SK-N-SH (cell line): ENCODE data around the gene SRD5A1. TPM values are rescaled to one million over a fixed set of nuclear protein-coding genes. Genes with fewer than 3 reads are reported as not detected.

Experiments
- CTCF ChIA-PET: fragments of 300-600, 350-600 bp; formaldehyde crosslinking; extraction: SDS; loops from one replicate; lab custom pipeline; 2021; lab: Yijun Ruan, JAX
- POLR2A ChIA-PET: fragments of 350-600 bp; sonication (Branson Sonifier 250); formaldehyde crosslinking; extraction: SDS; loops from one replicate; lab custom pipeline; 2020; ENCODE audit warnings: antibody characterized with exemption, inconsistent platforms; lab: Yijun Ruan, JAX
- DNase-seq: peaks from one replicate; pipeline ENCODE4 v3.0.0; 2012
- H2AFZ ChIP-seq: fragments of 200-600 bp; sonication (generic); 2 replicates; pipeline ENCODE4 v1.8.1; 2016; ENCODE audit warnings: antibody characterized with exemption, mild to moderate bottlenecking, low read depth
- H3F3A ChIP-seq: fragments of 200-600 bp; sonication (generic); replicated peaks from 2 replicates; pipeline ENCODE3; 2016; ENCODE audit warnings: antibody characterized with exemption, mild to moderate bottlenecking; ENCODE audit not compliant: insufficient read depth
- H3K27ac ChIP-seq, 2 experiments: fragments of 200-500 bp in 1 of 2; fragments of 200-600 bp in 1 of 2; sonication (Bioruptor generic) in 1 of 2; sonication (generic), shearing (Covaris generic) in 1 of 2; 2 replicates each; pipeline versions ENCODE4 v1.5.1 to v1.6.1; 2014 to 2016; ENCODE audit warnings: low read depth in 2 of 2, inconsistent platforms in 1 of 2, low read length in 1 of 2, mild to moderate bottlenecking in 1 of 2, mixed read lengths in 1 of 2
- H3K27me3 ChIP-seq: fragments of 200-600 bp; sonication (generic), shearing (Covaris generic); 2 replicates; pipeline ENCODE4 v1.6.1; 2016; ENCODE audit warnings: mixed run types; ENCODE audit not compliant: insufficient read depth
- H3K36me3 ChIP-seq, 2 experiments: fragments of 200-500 bp in 1 of 2; fragments of 200-600 bp in 1 of 2; sonication (Bioruptor generic) in 1 of 2; sonication (generic) in 1 of 2; replicated peaks in 1 of 2; 2 replicates each; pipeline versions ENCODE3 to v1.5.1; 2014 to 2016; ENCODE audit warnings: low read length in 1 of 2, mild to moderate bottlenecking in 1 of 2; ENCODE audit not compliant: insufficient read depth in 2 of 2, control insufficient read depth in 1 of 2
- H3K4me1 ChIP-seq, 2 experiments: fragments of 200-500 bp in 1 of 2; fragments of 200-600 bp in 1 of 2; sonication (Bioruptor generic) in 1 of 2; sonication (generic), shearing (Covaris generic) in 1 of 2; 2 replicates each; pipeline versions ENCODE4 v1.5.1 to v1.6.1; 2014 to 2016; ENCODE audit warnings: low read depth in 1 of 2, low read length in 1 of 2, mixed run types in 1 of 2; ENCODE audit not compliant: insufficient read depth in 2 of 2, control insufficient read depth in 1 of 2
- H3K4me2 ChIP-seq: fragments of 200-600 bp; sonication (generic), shearing (Covaris generic); 2 replicates; pipeline ENCODE4 v1.6.1; 2017; ENCODE audit warnings: mixed run types
- H3K4me3 ChIP-seq, 2 experiments: fragments of 200-500 bp in 1 of 2; fragments of 200-600 bp in 1 of 2; sonication (Bioruptor generic) in 1 of 2; sonication (generic), shearing (Covaris generic) in 1 of 2; 2 replicates each; pipeline versions ENCODE4 v1.5.1 to v1.8.1; 2014 to 2016; ENCODE audit warnings: low read depth in 2 of 2, inconsistent platforms in 1 of 2, low read length in 1 of 2, mild to moderate bottlenecking in 1 of 2, mixed read lengths in 1 of 2, moderate library complexity in 1 of 2
- H3K79me2 ChIP-seq: fragments of 200-600 bp; sonication (generic); 2 replicates; pipeline ENCODE4 v1.8.1; 2017; ENCODE audit warnings: mild to moderate bottlenecking; ENCODE audit not compliant: insufficient read depth
- H3K9ac ChIP-seq: fragments of 200-600 bp; sonication (generic); 2 replicates; pipeline ENCODE4 v1.6.1; 2017; ENCODE audit warnings: mixed run types
- H3K9me2 ChIP-seq: fragments of 200-600 bp; sonication (generic); 2 replicates; pipeline ENCODE4 v1.6.1; 2017; ENCODE audit warnings: mixed run types
- H3K9me3 ChIP-seq: fragments of 200-600 bp; sonication (generic); 2 replicates; pipeline ENCODE4 v1.6.1; 2017; ENCODE audit warnings: mixed run types, mild to moderate bottlenecking, moderate library complexity
- H4K20me1 ChIP-seq: fragments of 200-600 bp; sonication (generic); 2 replicates; pipeline ENCODE4 v1.6.1; 2017; ENCODE audit warnings: mild to moderate bottlenecking, mixed run types; ENCODE audit not compliant: insufficient read depth
- ELF1 ChIP-seq: IDR thresholded peaks from 2 replicates; pipeline ENCODE4 v1.4.0; 2012
- EZH2phosphoT487 ChIP-seq: fragments of 200-600 bp; sonication (generic); IDR thresholded peaks from 2 replicates; pipeline ENCODE4 v1.6.1; 2017; ENCODE audit warnings: low read depth, mixed run types, mild to moderate bottlenecking, antibody characterized with exemption, moderate library complexity, borderline replicate concordance
- GABPA ChIP-seq: IDR thresholded peaks from 2 replicates; pipeline ENCODE4 v1.4.0; 2012; ENCODE audit warnings: low read depth, mild to moderate bottlenecking
- JUND ChIP-seq: IDR thresholded peaks from 2 replicates; pipeline ENCODE4 v1.4.0; 2012
- MXI1 ChIP-seq: IDR thresholded peaks from 2 replicates; pipeline ENCODE4 v1.6.1; 2012; ENCODE audit warnings: mild to moderate bottlenecking, low read depth, low read length, improper control_type of control experiment
- NFIC ChIP-seq: IDR thresholded peaks from 2 replicates; pipeline ENCODE4 v1.4.0; 2012; ENCODE audit warnings: borderline replicate concordance
- PBX3 ChIP-seq: IDR thresholded peaks from 2 replicates; pipeline ENCODE4; 2012
- RAD21 ChIP-seq: IDR thresholded peaks from 2 replicates; pipeline ENCODE4 v1.6.1; 2012; ENCODE audit warnings: mild to moderate bottlenecking, low read length
- RFX5 ChIP-seq: IDR thresholded peaks from 2 replicates; pipeline ENCODE4 v1.6.1; 2012; ENCODE audit warnings: mild to moderate bottlenecking, improper control_type of control experiment, low read length
- TCF12 ChIP-seq: IDR thresholded peaks from 2 replicates; pipeline ENCODE4 v1.4.0; 2012
- TEAD4 ChIP-seq: IDR thresholded peaks from 2 replicates; pipeline ENCODE4 v1.4.0; 2012; ENCODE audit warnings: mild to moderate bottlenecking, borderline replicate concordance; ENCODE audit not compliant: insufficient read depth
- USF1 ChIP-seq: IDR thresholded peaks from 2 replicates; pipeline ENCODE4 v1.4.0; 2012; ENCODE audit warnings: low read depth, borderline replicate concordance
- WGBS: methylation state at CpG from one replicate; pipeline ENCODE4 v1.1.6; 2017; ENCODE audit warnings: low lambda C conversion rate; 5-methylcytosine and 5-hydroxymethylcytosine counted together
- polyA plus RNA-seq, 3 experiments: library from polyadenylated mRNA; depleted of rRNA; stranded (reverse); fragments of >200 nt; gene quantifications; 2 replicates each; pipeline ENCODE4 v1.2.3, GENCODE V29; 2012
- TF ChIP-seq, protein P1 (sequence below): IDR thresholded peaks from 2 replicates; pipeline ENCODE4 v1.6.1; 2012; ENCODE audit warnings: mild to moderate bottlenecking, low read depth, low read length, moderate library complexity
- TF ChIP-seq, protein P2 (sequence below): IDR thresholded peaks from 2 replicates; pipeline ENCODE4 v1.4.0; 2012; ENCODE audit warnings: low read depth, borderline replicate concordance

Gene SRD5A1
- polyA plus RNA-seq, 1 of the 3 experiments (the other 2 are of a cell fraction) = 24.0 TPM

- 81% methylated on average over 13 of the region's 14 CpGs for WGBS
- H3K9ac ChIP-seq = no peak overlapping the region
- peaks cover 4 to 12% of the 10 kb centered on the region in 2 experiments for H3K36me3 ChIP-seq
- CTCF ChIA-PET = interaction anchor here (0.9 to 1.8 kb wide), 3 partner anchors 8 to 42 kb away, joined by 3 to 5 read pairs (median 4); no protein-coding TSS in a partner anchor
- POLR2A ChIA-PET = no interaction called here
- H3K4me2 ChIP-seq = no peak overlapping the region
- H3K79me2 ChIP-seq = peaks cover 100% of the 10 kb centered on the region
- H3F3A ChIP-seq = no peaks in the 10 kb centered on the region
- no peak overlapping the region for H3K27ac ChIP-seq
- H3K9me3 ChIP-seq = no peaks in the 10 kb centered on the region
- no peaks in the 10 kb centered on the region for H3K9me2 ChIP-seq
- H3K4me1 ChIP-seq = peaks cover 36 to 61% of the 10 kb centered on the region in 2 experiments
- H2AFZ ChIP-seq = no peak overlapping the region
- DNase-seq = no peak
- H3K27me3 ChIP-seq = no peaks in the 10 kb centered on the region
- H4K20me1 ChIP-seq = peaks cover 99% of the 10 kb centered on the region
- no peak overlapping the region for H3K4me3 ChIP-seq
- TF ChIP-seq NFIC = no peak
- no peak for TF ChIP-seq RFX5
- no peak for TF ChIP-seq RAD21
- no peak for TF ChIP-seq EZH2phosphoT487
- TF ChIP-seq, protein P1, sequence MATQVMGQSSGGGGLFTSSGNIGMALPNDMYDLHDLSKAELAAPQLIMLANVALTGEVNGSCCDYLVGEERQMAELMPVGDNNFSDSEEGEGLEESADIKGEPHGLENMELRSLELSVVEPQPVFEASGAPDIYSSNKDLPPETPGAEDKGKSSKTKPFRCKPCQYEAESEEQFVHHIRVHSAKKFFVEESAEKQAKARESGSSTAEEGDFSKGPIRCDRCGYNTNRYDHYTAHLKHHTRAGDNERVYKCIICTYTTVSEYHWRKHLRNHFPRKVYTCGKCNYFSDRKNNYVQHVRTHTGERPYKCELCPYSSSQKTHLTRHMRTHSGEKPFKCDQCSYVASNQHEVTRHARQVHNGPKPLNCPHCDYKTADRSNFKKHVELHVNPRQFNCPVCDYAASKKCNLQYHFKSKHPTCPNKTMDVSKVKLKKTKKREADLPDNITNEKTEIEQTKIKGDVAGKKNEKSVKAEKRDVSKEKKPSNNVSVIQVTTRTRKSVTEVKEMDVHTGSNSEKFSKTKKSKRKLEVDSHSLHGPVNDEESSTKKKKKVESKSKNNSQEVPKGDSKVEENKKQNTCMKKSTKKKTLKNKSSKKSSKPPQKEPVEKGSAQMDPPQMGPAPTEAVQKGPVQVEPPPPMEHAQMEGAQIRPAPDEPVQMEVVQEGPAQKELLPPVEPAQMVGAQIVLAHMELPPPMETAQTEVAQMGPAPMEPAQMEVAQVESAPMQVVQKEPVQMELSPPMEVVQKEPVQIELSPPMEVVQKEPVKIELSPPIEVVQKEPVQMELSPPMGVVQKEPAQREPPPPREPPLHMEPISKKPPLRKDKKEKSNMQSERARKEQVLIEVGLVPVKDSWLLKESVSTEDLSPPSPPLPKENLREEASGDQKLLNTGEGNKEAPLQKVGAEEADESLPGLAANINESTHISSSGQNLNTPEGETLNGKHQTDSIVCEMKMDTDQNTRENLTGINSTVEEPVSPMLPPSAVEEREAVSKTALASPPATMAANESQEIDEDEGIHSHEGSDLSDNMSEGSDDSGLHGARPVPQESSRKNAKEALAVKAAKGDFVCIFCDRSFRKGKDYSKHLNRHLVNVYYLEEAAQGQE = no peak
- no peak for TF ChIP-seq TEAD4
- TF ChIP-seq JUND = no peak
Measured at GRCh38 chr5:6723122-6723815, 90.0 kb downstream of the SRD5A1 start.

- peaks cover 38 to 62% of the 10 kb centered on the region in 2 experiments for H3K4me1 ChIP-seq
- H3K4me2 ChIP-seq = no peak overlapping the region
- H2AFZ ChIP-seq = no peak overlapping the region
- peaks cover 4 to 7% of the 10 kb centered on the region in 2 experiments for H3K36me3 ChIP-seq
- WGBS = 96% methylated on average over 12 of the region's 12 CpGs
- H3K9ac ChIP-seq = no peak overlapping the region
- H3F3A ChIP-seq = no peaks in the 10 kb centered on the region
- no peak overlapping the region for H3K27ac ChIP-seq
- H4K20me1 ChIP-seq = peaks cover 99% of the 10 kb centered on the region
- peaks cover 100% of the 10 kb centered on the region for H3K79me2 ChIP-seq
- ChIA-PET CTCF (interaction anchor here (1.6 kb wide), 1 partner anchor 20 kb away, joined by 4 read pairs; no protein-coding TSS in a partner anchor), POLR2A (no interaction called here)
- DNase-seq = no peak
- H3K9me3 ChIP-seq = no peaks in the 10 kb centered on the region
- H3K27me3 ChIP-seq = no peaks in the 10 kb centered on the region
- no peak overlapping the region for H3K4me3 ChIP-seq
- no peaks in the 10 kb centered on the region for H3K9me2 ChIP-seq
- no peak for TF ChIP-seq USF1
- TF ChIP-seq PBX3 = no peak
- TF ChIP-seq MXI1 = no peak
- TF ChIP-seq, protein P2, sequence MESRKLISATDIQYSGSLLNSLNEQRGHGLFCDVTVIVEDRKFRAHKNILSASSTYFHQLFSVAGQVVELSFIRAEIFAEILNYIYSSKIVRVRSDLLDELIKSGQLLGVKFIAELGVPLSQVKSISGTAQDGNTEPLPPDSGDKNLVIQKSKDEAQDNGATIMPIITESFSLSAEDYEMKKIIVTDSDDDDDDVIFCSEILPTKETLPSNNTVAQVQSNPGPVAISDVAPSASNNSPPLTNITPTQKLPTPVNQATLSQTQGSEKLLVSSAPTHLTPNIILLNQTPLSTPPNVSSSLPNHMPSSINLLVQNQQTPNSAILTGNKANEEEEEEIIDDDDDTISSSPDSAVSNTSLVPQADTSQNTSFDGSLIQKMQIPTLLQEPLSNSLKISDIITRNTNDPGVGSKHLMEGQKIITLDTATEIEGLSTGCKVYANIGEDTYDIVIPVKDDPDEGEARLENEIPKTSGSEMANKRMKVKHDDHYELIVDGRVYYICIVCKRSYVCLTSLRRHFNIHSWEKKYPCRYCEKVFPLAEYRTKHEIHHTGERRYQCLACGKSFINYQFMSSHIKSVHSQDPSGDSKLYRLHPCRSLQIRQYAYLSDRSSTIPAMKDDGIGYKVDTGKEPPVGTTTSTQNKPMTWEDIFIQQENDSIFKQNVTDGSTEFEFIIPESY = no peak
- TF ChIP-seq, protein P1 = no peak
- no peak for TF ChIP-seq GABPA
- no peak for TF ChIP-seq ELF1
- no peak for TF ChIP-seq TCF12
Measured at GRCh38 chr5:6723816-6724300, 90.6 kb downstream of the SRD5A1 start.
